Transverse colon (tissue), 4 donors: Measurements from ENCODE around the gene CD84. TPM values are rescaled to one million over a fixed set of nuclear protein-coding genes. Genes with fewer than 3 reads are reported as not detected.

ENCODE experiments used
- DNase-seq: peaks from one replicate; pipeline ENCODE4 v3.0.0-alpha.2; 2019
- H3K27ac ChIP-seq, 4 donors: fragments of 200-600 bp; sonication (generic); 2 replicates each; pipeline ENCODE4 v1.5.1; 2016 to 2018; ENCODE audit warnings: inconsistent platforms in 4 of 4
- H3K27me3 ChIP-seq: fragments of 200-600 bp; sonication (generic); 2 replicates; pipeline ENCODE4 v1.5.1; 2017; ENCODE audit warnings: inconsistent platforms
- H3K36me3 ChIP-seq, 4 donors: fragments of 200-600 bp; sonication (generic); 2 replicates each; pipeline ENCODE4 v1.5.1; 2017 to 2019; ENCODE audit warnings: inconsistent platforms in 4 of 4
- H3K4me1 ChIP-seq, 4 donors: fragments of 200-600 bp; sonication (generic); 2 replicates each; pipeline ENCODE4 v1.5.1; 2017 to 2020; ENCODE audit warnings: inconsistent platforms in 4 of 4
- H3K4me3 ChIP-seq, 4 donors: fragments of 200-600 bp; sonication (generic); 1 replicate in 1 of 4; 2 replicates in 3 of 4; pipeline versions ENCODE4 v1.5.1 to v1.6.1; 2017 to 2019; ENCODE audit warnings: inconsistent platforms in 4 of 4
- H3K9me3 ChIP-seq, 2 donors: fragments of 200-600 bp; sonication (generic); 2 replicates each; pipeline ENCODE4 v1.5.1; 2017 to 2019; ENCODE audit warnings: inconsistent platforms in 2 of 2
- EP300 ChIP-seq: sonication (generic); formaldehyde crosslinking; IDR thresholded peaks from one replicate; pipeline ENCODE4 v1.6.1; 2017; ENCODE audit warnings: antibody characterized with exemption, low read depth
- POLR2A ChIP-seq: fragments of 450-650 bp; IDR thresholded peaks from one replicate; pipeline ENCODE4 v1.6.1; 2016; ENCODE audit warnings: antibody characterized with exemption, mild to moderate bottlenecking, moderate library complexity
- POLR2AphosphoS5 ChIP-seq, 3 donors: sonication (generic); formaldehyde crosslinking; IDR thresholded peaks; one replicate each; pipeline ENCODE4 v1.6.1; 2016; ENCODE audit warnings: antibody characterized with exemption in 3 of 3
- WGBS, 2 donors: methylation state at CpG; one replicate each; pipeline ENCODE4 v1.1.5; 2018; ENCODE audit warnings: low coverage in 1 of 2; 5-methylcytosine and 5-hydroxymethylcytosine counted together
- in situ Hi-C, 4 donors: fragments of 200-750 bp; cut with MboI; loops; one replicate each; pipeline versions ENCODE4 v1.15.0 to v1.15.1; 2017; ENCODE audit warnings: low sequenced_read_pairs in 3 of 4, low pct_ligation_motif_present in 1 of 4, low pct_unique_long_range_greater_than_20kb in 1 of 4
- intact Hi-C: fragments of 100-400 bp; cut with DNase I; formaldehyde crosslinking; loops from one replicate; pipeline ENCODE4 v1.15.1; 2023; ENCODE audit warnings: low total_unique reads
- total RNA-seq, 4 donors: library from RNA; depleted of rRNA; stranded (reverse); fragments of >200 nt; gene quantifications; one replicate each; pipeline ENCODE4 v1.1.0, GENCODE V29; 2016
- TF ChIP-seq, protein P1 (sequence below), 5 experiments: fragments of 200-600 bp in 3 of 5; fragments of 450-650 bp in 2 of 5; sonication (generic) in 3 of 5; IDR thresholded peaks; 1 replicate in 2 of 5; 2 replicates in 3 of 5; pipeline ENCODE4 v1.5.1; 2016 to 2017; ENCODE audit warnings: antibody characterized with exemption in 5 of 5, inconsistent platforms in 3 of 5, mild to moderate bottlenecking in 2 of 5, moderate library complexity in 1 of 5

The CD84 gene
- total RNA-seq, 4 donors from 2014 or later: 1.4 to 8.6 (median 5.8) TPM

DNA sequence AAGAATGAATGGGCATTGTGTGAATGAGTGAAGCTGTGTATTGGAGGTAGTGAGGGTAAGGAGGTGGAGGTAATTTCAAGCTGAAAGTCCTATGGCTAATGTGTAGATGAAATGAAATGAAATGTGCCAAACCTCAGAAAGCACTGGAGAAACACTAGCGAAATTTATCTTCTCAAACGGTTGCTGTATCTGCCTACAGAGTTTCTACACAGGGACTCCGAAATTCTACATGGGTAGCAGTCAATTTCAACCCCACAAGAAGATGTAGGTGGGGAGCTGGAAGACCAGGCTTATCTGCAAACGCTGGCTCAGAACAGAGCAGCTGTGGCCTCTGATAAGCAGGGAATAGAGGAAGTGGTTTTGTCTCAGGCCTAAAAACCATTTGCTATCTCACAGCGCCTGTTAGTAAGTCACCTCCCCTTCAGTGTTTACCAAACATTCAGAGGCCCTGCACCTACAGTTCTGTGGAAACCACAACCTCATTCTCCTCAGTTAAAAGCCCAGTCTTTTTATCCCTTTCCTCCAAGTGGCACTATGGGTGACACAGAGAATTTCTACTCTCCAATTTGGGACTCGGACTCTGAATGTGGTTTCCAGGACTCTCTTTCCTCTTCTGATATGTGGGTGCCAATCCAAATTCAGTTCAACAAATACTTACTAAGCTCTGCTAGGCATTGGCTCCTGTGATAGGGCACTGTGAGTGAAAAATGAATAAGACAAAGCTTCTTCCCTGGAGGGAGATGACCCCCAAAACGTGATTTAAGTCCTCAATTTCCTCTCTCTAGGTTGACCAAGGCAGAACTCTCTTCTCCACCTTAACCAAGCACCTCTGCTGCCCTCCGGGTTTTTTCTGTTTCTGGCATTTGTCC is 39.1 kb downstream of the CD84 start:
- Histone ChIP-seq H3K27ac (peak overlapping the region; percentile 83 to 88 (median 85)), H3K36me3 (no peaks in the 10 kb centered on the region), H3K9me3 (peaks cover 5 to 11% of the 10 kb centered on the region in 2 donors), H3K4me3 (no peak overlapping the region), H3K27me3 (no peaks in the 10 kb centered on the region), H3K4me1 (peaks cover 0 to 50% (median 23%) of the 10 kb centered on the region in 4 donors)
- TF ChIP-seq POLR2AphosphoS5 (IDR thresholded peaks at IDR 0.05) (peak in 2 of 3 donors; percentile 55), EP300 (no peak), POLR2A (no peak)
- TF ChIP-seq, protein P1, sequence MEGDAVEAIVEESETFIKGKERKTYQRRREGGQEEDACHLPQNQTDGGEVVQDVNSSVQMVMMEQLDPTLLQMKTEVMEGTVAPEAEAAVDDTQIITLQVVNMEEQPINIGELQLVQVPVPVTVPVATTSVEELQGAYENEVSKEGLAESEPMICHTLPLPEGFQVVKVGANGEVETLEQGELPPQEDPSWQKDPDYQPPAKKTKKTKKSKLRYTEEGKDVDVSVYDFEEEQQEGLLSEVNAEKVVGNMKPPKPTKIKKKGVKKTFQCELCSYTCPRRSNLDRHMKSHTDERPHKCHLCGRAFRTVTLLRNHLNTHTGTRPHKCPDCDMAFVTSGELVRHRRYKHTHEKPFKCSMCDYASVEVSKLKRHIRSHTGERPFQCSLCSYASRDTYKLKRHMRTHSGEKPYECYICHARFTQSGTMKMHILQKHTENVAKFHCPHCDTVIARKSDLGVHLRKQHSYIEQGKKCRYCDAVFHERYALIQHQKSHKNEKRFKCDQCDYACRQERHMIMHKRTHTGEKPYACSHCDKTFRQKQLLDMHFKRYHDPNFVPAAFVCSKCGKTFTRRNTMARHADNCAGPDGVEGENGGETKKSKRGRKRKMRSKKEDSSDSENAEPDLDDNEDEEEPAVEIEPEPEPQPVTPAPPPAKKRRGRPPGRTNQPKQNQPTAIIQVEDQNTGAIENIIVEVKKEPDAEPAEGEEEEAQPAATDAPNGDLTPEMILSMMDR (IDR thresholded peaks at IDR 0.05): no peak
- WGBS, 2 donors: 20 to 27% methylated on average over 4 to 8 of the region's 8 CpGs
- in situ Hi-C loops: loop anchor here in 1 of 4 donors (10.0 kb wide), 1 partner anchor 105 kb away; no protein-coding TSS in a partner anchor
- intact Hi-C loops: no loop called here
- peak; percentile 64 for DNase-seq

DNA sequence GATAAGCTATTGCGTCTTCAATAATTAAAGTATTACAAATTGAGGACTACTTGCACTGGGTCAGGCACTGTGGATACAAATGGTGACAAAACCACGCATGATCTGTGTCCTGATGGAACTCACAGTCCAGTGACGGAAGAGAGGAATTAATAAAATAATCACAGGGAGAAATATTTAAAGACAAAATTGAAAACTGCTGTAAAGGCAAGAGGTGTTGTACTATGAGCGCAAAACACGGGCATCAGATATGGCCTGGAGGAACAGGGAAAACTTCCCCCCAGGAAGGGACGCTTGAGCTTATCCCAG is 39.7 kb downstream of the CD84 start:
- in situ Hi-C loops: no loop called here

DNA sequence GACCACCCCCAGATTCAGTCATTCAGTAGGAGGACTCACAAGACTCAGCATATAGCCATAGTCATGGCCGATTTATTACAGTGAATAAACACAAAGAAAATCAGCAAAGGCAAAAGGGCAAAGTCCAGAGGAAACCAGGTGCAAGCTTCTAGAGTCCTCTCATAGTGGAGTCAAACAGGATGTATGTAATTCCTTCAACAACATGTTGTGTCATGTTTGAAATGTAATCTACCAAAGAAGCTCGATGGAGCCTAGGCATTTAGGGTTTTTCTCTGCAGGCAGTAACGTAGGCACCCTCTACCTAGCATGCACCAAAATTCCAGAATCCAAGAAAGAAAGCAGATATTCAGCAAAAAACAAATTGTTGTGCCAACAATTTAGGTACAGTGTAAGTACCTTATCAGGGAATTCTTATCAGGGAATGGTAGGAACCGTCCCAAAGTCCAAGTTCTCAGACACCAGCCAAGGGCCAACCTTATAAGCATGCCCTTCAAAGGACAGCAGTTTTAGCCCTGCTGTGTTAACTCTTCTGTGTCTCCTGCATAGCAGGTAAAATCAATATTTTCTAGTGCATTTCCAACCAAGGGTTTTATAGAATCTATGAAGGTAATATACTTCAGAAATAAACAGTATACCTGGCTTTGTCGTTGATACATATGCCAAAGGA is 40.2 kb downstream of the CD84 start:
- Histone ChIP-seq H3K4me3 (no peak overlapping the region), H3K27ac (peak overlapping the region; percentile 83 to 88 (median 85)), H3K9me3 (peaks cover 16 to 22% of the 10 kb centered on the region in 2 donors), H3K4me1 (peaks cover 0 to 50% (median 23%) of the 10 kb centered on the region in 4 donors), H3K36me3 (no peaks in the 10 kb centered on the region), H3K27me3 (no peaks in the 10 kb centered on the region)
- 39 to 53% methylated on average over 3 to 5 of the region's 5 CpGs for WGBS, 2 donors
- intact Hi-C loops (no loop called here), in situ Hi-C loops (no loop called here)
- TF ChIP-seq, protein P1 (IDR thresholded peaks at IDR 0.05): no peak
- TF ChIP-seq POLR2A: no peak
- peak in 2 of 3 donors; percentile 41 to 64 for TF ChIP-seq POLR2AphosphoS5 (IDR thresholded peaks at IDR 0.05)
- peak; percentile 59 for DNase-seq

More for the DNA sequence above, 39.7 kb downstream of the CD84 start:
- H3K4me1 ChIP-seq: peaks cover 0 to 50% (median 23%) of the 10 kb centered on the region in 4 donors
- H3K9me3 ChIP-seq: peaks cover 11 to 17% of the 10 kb centered on the region in 2 donors
- H3K4me3 ChIP-seq: no peak overlapping the region
- TF ChIP-seq, protein P1 (IDR thresholded peaks at IDR 0.05): no peak
- TF ChIP-seq POLR2AphosphoS5 (IDR thresholded peaks at IDR 0.05): no peak
- no peak for TF ChIP-seq EP300
- TF ChIP-seq POLR2A: no peak
- WGBS, 2 donors: 53 to 58% methylated on average over 6 of the region's 6 CpGs
- peak overlapping the region; percentile 83 to 88 (median 85) for H3K27ac ChIP-seq
- intact Hi-C loops: no loop called here
- H3K27me3 ChIP-seq: no peaks in the 10 kb centered on the region
- no peaks in the 10 kb centered on the region for H3K36me3 ChIP-seq
- DNase-seq: no peak
